ENCODE data around the gene PCARE. TPM values are rescaled to one million over a fixed set of nuclear protein-coding genes. Genes with fewer than 3 reads are reported as not detected.

Gene PCARE
- total and polyA plus RNA-seq, 4 donors: not detected

DNA sequence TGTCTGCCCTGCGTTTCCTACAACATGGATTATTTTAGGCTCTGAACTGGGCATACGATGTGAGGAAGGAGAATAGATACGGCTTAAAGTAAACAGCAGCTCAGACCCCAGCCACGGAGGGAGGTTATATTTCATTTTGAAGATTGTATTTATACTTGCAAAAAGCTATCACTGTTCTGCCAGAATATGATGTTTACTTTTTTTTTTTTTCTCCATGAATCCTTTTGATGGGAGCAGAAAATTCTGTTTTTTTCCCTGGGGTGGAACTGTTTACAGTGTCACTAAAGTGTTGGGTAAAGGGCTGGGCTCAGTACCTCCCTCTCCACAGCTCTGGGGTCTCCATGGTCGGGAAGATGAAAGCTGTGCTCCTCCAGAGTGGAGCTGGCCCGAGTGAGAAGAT, 13.1 kb downstream of the PCARE start:
- no peak overlapping the region for H3K27ac ChIP-seq (ENCODE audit: low read depth in 1 of 2, low read length in 2 of 2)
- no peaks in the 10 kb centered on the region for H3K9me3 ChIP-seq (ENCODE audit: control insufficient read depth in 4 of 4, low read length in 3 of 4)
- H3K4me1 ChIP-seq (ENCODE audit: control insufficient read depth in 4 of 4, insufficient read depth in 4 of 4, low read length in 3 of 4): no peaks in the 10 kb centered on the region
- H3K4me3 ChIP-seq (ENCODE audit: low read depth in 1 of 3, low read length in 3 of 3): no peak overlapping the region
- DNase-seq (ENCODE audit: low spot score): no peak
- WGBS: 53% methylated on average over 6 of the region's 6 CpGs
- no peak overlapping the region for H3K9ac ChIP-seq (ENCODE audit: low read depth in 1 of 2, low read length in 2 of 2)
- no peaks in the 10 kb centered on the region for H3K36me3 ChIP-seq (ENCODE audit: control insufficient read depth in 4 of 4, insufficient read depth in 3 of 4, low read depth in 1 of 4, low read length in 3 of 4)
- TF ChIP-seq SP1 (IDR thresholded peaks at IDR 0.05): no peak
- TF ChIP-seq YY1 (IDR thresholded peaks at IDR 0.05): no peak
- no peak for TF ChIP-seq JUND (IDR thresholded peaks at IDR 0.05)
- TF ChIP-seq, protein P1, sequence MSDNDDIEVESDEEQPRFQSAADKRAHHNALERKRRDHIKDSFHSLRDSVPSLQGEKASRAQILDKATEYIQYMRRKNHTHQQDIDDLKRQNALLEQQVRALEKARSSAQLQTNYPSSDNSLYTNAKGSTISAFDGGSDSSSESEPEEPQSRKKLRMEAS (IDR thresholded peaks at IDR 0.05): no peak
- no peak for TF ChIP-seq EGR1 (IDR thresholded peaks at IDR 0.05; ENCODE audit: low read depth in 2 of 2)
- no peak for TF ChIP-seq HNF4G (IDR thresholded peaks at IDR 0.05)
- TF ChIP-seq, protein P2, sequence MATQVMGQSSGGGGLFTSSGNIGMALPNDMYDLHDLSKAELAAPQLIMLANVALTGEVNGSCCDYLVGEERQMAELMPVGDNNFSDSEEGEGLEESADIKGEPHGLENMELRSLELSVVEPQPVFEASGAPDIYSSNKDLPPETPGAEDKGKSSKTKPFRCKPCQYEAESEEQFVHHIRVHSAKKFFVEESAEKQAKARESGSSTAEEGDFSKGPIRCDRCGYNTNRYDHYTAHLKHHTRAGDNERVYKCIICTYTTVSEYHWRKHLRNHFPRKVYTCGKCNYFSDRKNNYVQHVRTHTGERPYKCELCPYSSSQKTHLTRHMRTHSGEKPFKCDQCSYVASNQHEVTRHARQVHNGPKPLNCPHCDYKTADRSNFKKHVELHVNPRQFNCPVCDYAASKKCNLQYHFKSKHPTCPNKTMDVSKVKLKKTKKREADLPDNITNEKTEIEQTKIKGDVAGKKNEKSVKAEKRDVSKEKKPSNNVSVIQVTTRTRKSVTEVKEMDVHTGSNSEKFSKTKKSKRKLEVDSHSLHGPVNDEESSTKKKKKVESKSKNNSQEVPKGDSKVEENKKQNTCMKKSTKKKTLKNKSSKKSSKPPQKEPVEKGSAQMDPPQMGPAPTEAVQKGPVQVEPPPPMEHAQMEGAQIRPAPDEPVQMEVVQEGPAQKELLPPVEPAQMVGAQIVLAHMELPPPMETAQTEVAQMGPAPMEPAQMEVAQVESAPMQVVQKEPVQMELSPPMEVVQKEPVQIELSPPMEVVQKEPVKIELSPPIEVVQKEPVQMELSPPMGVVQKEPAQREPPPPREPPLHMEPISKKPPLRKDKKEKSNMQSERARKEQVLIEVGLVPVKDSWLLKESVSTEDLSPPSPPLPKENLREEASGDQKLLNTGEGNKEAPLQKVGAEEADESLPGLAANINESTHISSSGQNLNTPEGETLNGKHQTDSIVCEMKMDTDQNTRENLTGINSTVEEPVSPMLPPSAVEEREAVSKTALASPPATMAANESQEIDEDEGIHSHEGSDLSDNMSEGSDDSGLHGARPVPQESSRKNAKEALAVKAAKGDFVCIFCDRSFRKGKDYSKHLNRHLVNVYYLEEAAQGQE (IDR thresholded peaks at IDR 0.05): no peak
- TF ChIP-seq GABPA (IDR thresholded peaks at IDR 0.05 in 1 of 2, conservative IDR thresholded peaks at IDR 0.05 in 1 of 2): no peak
- TF ChIP-seq NR2F2 (IDR thresholded peaks at IDR 0.05): no peak
- TF ChIP-seq, protein P3, sequence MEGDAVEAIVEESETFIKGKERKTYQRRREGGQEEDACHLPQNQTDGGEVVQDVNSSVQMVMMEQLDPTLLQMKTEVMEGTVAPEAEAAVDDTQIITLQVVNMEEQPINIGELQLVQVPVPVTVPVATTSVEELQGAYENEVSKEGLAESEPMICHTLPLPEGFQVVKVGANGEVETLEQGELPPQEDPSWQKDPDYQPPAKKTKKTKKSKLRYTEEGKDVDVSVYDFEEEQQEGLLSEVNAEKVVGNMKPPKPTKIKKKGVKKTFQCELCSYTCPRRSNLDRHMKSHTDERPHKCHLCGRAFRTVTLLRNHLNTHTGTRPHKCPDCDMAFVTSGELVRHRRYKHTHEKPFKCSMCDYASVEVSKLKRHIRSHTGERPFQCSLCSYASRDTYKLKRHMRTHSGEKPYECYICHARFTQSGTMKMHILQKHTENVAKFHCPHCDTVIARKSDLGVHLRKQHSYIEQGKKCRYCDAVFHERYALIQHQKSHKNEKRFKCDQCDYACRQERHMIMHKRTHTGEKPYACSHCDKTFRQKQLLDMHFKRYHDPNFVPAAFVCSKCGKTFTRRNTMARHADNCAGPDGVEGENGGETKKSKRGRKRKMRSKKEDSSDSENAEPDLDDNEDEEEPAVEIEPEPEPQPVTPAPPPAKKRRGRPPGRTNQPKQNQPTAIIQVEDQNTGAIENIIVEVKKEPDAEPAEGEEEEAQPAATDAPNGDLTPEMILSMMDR (IDR thresholded peaks at IDR 0.05; ENCODE audit: low read depth, low read length, missing input control): no peak
- TF ChIP-seq FOXA1 (IDR thresholded peaks at IDR 0.05): no peak
- TF ChIP-seq TAF1 (conservative IDR thresholded peaks at IDR 0.05): no peak
- TF ChIP-seq HNF4A (conservative IDR thresholded peaks at IDR 0.05): no peak
- TF ChIP-seq RXRA (IDR thresholded peaks at IDR 0.05): no peak
- TF ChIP-seq RAD21 (IDR thresholded peaks at IDR 0.05): no peak
- TF ChIP-seq, protein P4, sequence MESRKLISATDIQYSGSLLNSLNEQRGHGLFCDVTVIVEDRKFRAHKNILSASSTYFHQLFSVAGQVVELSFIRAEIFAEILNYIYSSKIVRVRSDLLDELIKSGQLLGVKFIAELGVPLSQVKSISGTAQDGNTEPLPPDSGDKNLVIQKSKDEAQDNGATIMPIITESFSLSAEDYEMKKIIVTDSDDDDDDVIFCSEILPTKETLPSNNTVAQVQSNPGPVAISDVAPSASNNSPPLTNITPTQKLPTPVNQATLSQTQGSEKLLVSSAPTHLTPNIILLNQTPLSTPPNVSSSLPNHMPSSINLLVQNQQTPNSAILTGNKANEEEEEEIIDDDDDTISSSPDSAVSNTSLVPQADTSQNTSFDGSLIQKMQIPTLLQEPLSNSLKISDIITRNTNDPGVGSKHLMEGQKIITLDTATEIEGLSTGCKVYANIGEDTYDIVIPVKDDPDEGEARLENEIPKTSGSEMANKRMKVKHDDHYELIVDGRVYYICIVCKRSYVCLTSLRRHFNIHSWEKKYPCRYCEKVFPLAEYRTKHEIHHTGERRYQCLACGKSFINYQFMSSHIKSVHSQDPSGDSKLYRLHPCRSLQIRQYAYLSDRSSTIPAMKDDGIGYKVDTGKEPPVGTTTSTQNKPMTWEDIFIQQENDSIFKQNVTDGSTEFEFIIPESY (IDR thresholded peaks at IDR 0.05): no peak
- TF ChIP-seq, protein P5, sequence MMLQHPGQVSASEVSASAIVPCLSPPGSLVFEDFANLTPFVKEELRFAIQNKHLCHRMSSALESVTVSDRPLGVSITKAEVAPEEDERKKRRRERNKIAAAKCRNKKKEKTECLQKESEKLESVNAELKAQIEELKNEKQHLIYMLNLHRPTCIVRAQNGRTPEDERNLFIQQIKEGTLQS (IDR thresholded peaks at IDR 0.05): no peak
- no peaks in the 10 kb centered on the region for H3K27me3 ChIP-seq (ENCODE audit: control insufficient read depth in 4 of 4, insufficient read depth in 4 of 4, low read length in 3 of 4)

DNA sequence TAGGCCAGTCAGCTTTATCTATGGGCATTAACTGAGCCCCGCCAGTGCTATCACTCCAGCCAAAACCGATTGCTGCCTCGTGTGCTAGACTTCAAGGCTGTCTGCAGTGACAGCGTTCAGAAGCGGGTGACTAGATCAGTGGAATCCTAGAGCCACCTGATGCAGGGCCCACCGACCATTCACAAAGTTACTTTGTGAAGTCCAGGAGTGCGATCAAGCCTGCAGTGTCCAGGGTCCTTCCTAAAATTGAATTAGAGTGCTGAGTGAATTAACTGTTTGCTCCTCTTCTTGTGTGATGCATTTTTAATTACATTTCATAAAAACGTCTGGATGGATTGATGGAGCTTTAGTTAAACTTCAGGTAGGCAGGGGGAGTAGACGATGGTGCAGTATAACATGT, 13.9 kb downstream of the PCARE start:
- Histone ChIP-seq H3K27me3 (ENCODE audit: control insufficient read depth in 4 of 4, insufficient read depth in 4 of 4, low read length in 3 of 4) (no peaks in the 10 kb centered on the region), H3K9me3 (ENCODE audit: control insufficient read depth in 4 of 4, low read length in 3 of 4) (no peaks in the 10 kb centered on the region), H3K4me1 (ENCODE audit: control insufficient read depth in 4 of 4, insufficient read depth in 4 of 4, low read length in 3 of 4) (no peaks in the 10 kb centered on the region), H3K27ac (ENCODE audit: low read depth in 1 of 2, low read length in 2 of 2) (no peak overlapping the region), H3K36me3 (ENCODE audit: control insufficient read depth in 4 of 4, insufficient read depth in 3 of 4, low read depth in 1 of 4, low read length in 3 of 4) (no peaks in the 10 kb centered on the region), H3K9ac (ENCODE audit: low read depth in 1 of 2, low read length in 2 of 2) (no peak overlapping the region), H3K4me3 (ENCODE audit: low read depth in 1 of 3, low read length in 3 of 3) (no peak overlapping the region)
- no peak for TF ChIP-seq NR2F2 (IDR thresholded peaks at IDR 0.05)
- no peak for TF ChIP-seq RAD21 (IDR thresholded peaks at IDR 0.05)
- no peak for TF ChIP-seq EGR1 (IDR thresholded peaks at IDR 0.05; ENCODE audit: low read depth in 2 of 2)
- WGBS: 69% methylated on average over 9 of the region's 9 CpGs
- DNase-seq (ENCODE audit: low spot score): no peak
